ENCODE data around the gene ZDHHC1.
"Not testable (repeated sequence)": the region's sequence is repeated elsewhere in the genome, so short reads cannot be mapped to it uniquely, and the experiment has no call there.

The ZDHHC1 gene

GRCh38 chr16:67387479-67388079, 28.7 kb downstream of the ZDHHC1 start:
- DNase-seq (ENCODE audit: insufficient read length, low spot score) (no peak), FAIRE-seq (no peak)

GRCh38 chr16:67386861-67387455, 29.3 kb downstream of the ZDHHC1 start:
- DNase-seq (ENCODE audit: insufficient read length, low spot score) (no peak), FAIRE-seq (no peak)
- no peak for TF ChIP-seq CTCF (IDR thresholded peaks at IDR 0.05; ENCODE audit: insufficient read depth, missing control alignments)

More at GRCh38 chr16:67387479-67388079, 28.7 kb downstream of the ZDHHC1 start:
- no peak for TF ChIP-seq CTCF (IDR thresholded peaks at IDR 0.05; ENCODE audit: insufficient read depth, missing control alignments)

GRCh38 chr16:67384778-67385510, 31.3 kb downstream of the ZDHHC1 start:
- DNase-seq (ENCODE audit: insufficient read length, low spot score) (no peak), FAIRE-seq (no peak)
- TF ChIP-seq CTCF (IDR thresholded peaks at IDR 0.05; ENCODE audit: insufficient read depth, missing control alignments): no peak

DNA sequence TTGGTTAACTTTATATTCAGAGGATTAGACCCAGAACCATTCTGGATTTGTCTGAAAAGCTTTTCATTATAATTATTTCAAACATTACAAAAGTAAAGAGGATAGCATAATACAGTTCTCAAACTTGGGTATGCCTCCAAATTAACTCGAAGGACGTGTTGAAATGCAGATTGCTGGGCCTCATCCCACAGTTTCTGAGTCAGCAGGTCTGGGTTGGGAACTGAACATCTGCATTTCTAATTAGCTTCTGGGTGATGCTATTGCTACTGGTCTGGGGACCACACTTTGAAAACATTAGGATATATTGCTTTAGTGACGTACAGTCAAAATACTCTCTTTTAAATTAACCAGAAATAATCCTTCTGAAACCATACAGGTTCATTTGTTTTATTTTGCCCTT, 33.0 kb downstream of the ZDHHC1 start:
- no peak for FAIRE-seq
- TF ChIP-seq CTCF (IDR thresholded peaks at IDR 0.05; ENCODE audit: insufficient read depth, missing control alignments): no peak
- no peak for DNase-seq (ENCODE audit: insufficient read length, low spot score)

DNA sequence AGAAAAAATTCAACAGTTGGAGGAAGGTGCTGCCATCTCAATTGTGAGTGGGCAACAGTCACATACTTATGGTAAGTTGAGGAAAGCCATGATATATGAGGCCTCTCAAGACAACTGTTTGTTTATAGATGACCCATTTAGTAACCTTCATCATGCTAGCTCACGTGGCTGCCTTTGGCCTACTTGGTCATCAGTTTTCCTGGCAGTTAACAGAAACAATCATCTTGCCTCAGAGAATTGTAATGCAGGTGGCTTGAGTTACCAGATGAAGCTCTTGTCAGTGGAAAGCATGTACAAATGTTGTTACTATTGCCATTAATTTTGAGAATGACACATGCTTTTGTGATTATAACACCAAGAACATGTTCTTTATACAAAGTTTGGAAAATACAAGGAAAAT, 37.6 kb downstream of the ZDHHC1 start:
- TF ChIP-seq CTCF (IDR thresholded peaks at IDR 0.05; ENCODE audit: insufficient read depth, missing control alignments): no peak
- DNase-seq (ENCODE audit: insufficient read length, low spot score): no peak
- FAIRE-seq: no peak

DNA sequence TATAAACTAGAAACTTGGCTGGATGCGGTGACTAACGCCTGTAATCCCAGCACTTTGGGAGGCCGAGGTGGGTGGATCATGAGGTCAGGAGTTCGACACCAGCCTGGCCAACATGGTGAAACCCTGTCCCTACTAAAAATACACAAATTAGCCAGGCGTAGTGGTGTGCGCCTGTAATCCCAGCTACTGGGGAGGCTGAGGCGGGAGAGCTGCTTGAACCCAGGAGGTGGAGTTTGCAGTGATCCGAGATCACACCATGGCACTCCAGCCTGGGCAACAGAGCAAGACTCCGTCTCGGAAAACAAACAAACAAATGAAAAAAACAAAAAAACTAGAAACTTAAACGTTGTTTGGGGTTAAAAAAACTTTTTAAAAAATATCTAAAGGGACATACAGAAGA, 40.3 kb downstream of the ZDHHC1 start:
- not testable (repeated sequence) for DNase-seq (ENCODE audit: insufficient read length, low spot score); FAIRE-seq

- no peak for DNase-seq (ENCODE audit: insufficient read length, low spot score)
- no peak for FAIRE-seq
- peak; percentile 44 for TF ChIP-seq CTCF (IDR thresholded peaks at IDR 0.05; ENCODE audit: insufficient read depth, missing control alignments)
Measured at GRCh38 chr16:67372664-67373063, 43.6 kb downstream of the ZDHHC1 start.
